HCT116 (cell line): ENCODE results near the gene PSMD2. TPM values are rescaled to one million over a fixed set of nuclear protein-coding genes. Genes with fewer than 3 reads are reported as not detected.

Experiments used
- ATAC-seq: fragments of 200-7000 bp; cut with Tn5 transposase; 2 replicates; pipeline ENCODE4 v1.9.1; 2020; ENCODE audit warnings: mild to moderate bottlenecking, moderate library complexity
- BruUV-seq: library from RNA; stranded (reverse); fragments of 400-500 nt; replicated peaks from 2 replicates; lab custom pipeline; 2021; lab: Mats Ljungman, UMichigan
- CTCF ChIA-PET: fragments of 300-600 bp; sonication (Branson Sonifier 250); formaldehyde crosslinking; loops from one replicate; lab custom pipeline; 2021; ENCODE audit warnings: antibody characterized with exemption; lab: Charles Lee
- POLR2A ChIA-PET: fragments of 300-600, 350-600 bp; sonication (Branson Sonifier 250); formaldehyde crosslinking; loops from one replicate; lab custom pipeline; 2021; ENCODE audit warnings: antibody characterized with exemption; lab: Charles Lee
- RAD21 ChIA-PET, 2 experiments: fragments of 300-600 bp; sonication (Branson Sonifier 250); formaldehyde crosslinking; loops; one replicate each; lab custom pipeline; 2023; ENCODE audit warnings: low total read pairs in 2 of 2; ENCODE audit not compliant: uncharacterized antibody in 2 of 2, unreplicated experiment in 2 of 2, low non-redundant PET in 1 of 2; lab: Charles Lee
- DNase-seq: peaks from one replicate; pipeline ENCODE4 v3.0.0-alpha.2; 2010; ENCODE audit warnings: low read depth, low spot score
- H2AFZ ChIP-seq: fragments of 200-600 bp; shearing (Covaris generic), sonication (generic); 2 replicates; pipeline ENCODE4 v1.6.1; 2017; ENCODE audit warnings: low read depth, mixed run types, mixed read lengths, antibody characterized with exemption, low read length; ENCODE audit not compliant: poor library complexity, severe bottlenecking
- H3K27ac ChIP-seq: 2 replicates; pipeline ENCODE4 v1.5.1; 2012; ENCODE audit warnings: low read depth, low read length
- H3K27me3 ChIP-seq: fragments of 200-600 bp; sonication (generic); 2 replicates; pipeline ENCODE4 v1.6.1; 2016; ENCODE audit warnings: mixed run types, low read length, mixed read lengths; ENCODE audit not compliant: insufficient read depth
- H3K36me3 ChIP-seq, 2 experiments: fragments of 200-500 bp in 1 of 2; fragments of 200-600 bp in 1 of 2; sonication (Bioruptor generic) in 1 of 2; sonication (generic) in 1 of 2; 2 replicates each; pipeline versions ENCODE4 v1.5.1 to v1.6.1; 2014 to 2016; ENCODE audit warnings: low read length in 2 of 2, inconsistent platforms in 1 of 2, mixed read lengths in 1 of 2, mixed run types in 1 of 2; ENCODE audit not compliant: insufficient read depth in 2 of 2, control insufficient read depth in 1 of 2
- H3K4me1 ChIP-seq, 2 experiments: fragments of 200-600 bp in 1 of 2; sonication (generic) in 1 of 2; 2 replicates each; pipeline versions ENCODE4 v1.5.1 to v1.6.1; 2012 to 2017; ENCODE audit warnings: low read length in 2 of 2, inconsistent platforms in 1 of 2, mild to moderate bottlenecking in 1 of 2, mixed read lengths in 1 of 2, mixed run types in 1 of 2, moderate library complexity in 1 of 2; ENCODE audit not compliant: insufficient read depth in 2 of 2, control insufficient read depth in 1 of 2
- H3K4me2 ChIP-seq: fragments of 200-600 bp; sonication (generic); 2 replicates; pipeline ENCODE4 v1.6.1; 2017; ENCODE audit warnings: mixed run types, low read length, mixed read lengths
- H3K4me3 ChIP-seq, 2 experiments: fragments of 200-600 bp in 1 of 2; sonication (generic) in 1 of 2; replicated peaks in 1 of 2; 2 replicates each; pipeline ENCODE4 v1.5.1; 2011 to 2016; ENCODE audit warnings: low read length in 2 of 2, control low read depth in 1 of 2, low read depth in 1 of 2, mild to moderate bottlenecking in 1 of 2, mixed read lengths in 1 of 2, mixed run types in 1 of 2
- H3K79me2 ChIP-seq: fragments of 200-600 bp; sonication (generic); 2 replicates; pipeline ENCODE4 v1.6.1; 2017; ENCODE audit warnings: mild to moderate bottlenecking, mixed run types, low read length, moderate library complexity, mixed read lengths; ENCODE audit not compliant: insufficient read depth
- H3K9ac ChIP-seq: fragments of 200-600 bp; sonication (generic); 2 replicates; pipeline ENCODE4 v1.6.1; 2016; ENCODE audit warnings: low read length, mixed read lengths
- H3K9me2 ChIP-seq: fragments of 200-600 bp; sonication (generic), shearing (Covaris generic); 2 replicates; pipeline ENCODE4 v1.6.1; 2017; ENCODE audit warnings: mixed run types, mild to moderate bottlenecking, moderate library complexity; ENCODE audit not compliant: insufficient read depth
- H3K9me3 ChIP-seq, 2 experiments: fragments of 200-500 bp in 1 of 2; fragments of 200-600 bp in 1 of 2; sonication (Bioruptor generic) in 1 of 2; sonication (generic) in 1 of 2; 2 replicates each; pipeline ENCODE4 v1.6.1; 2014 to 2017; ENCODE audit warnings: low read length in 2 of 2, mixed read lengths in 2 of 2, inconsistent platforms in 1 of 2, low read depth in 1 of 2, mild to moderate bottlenecking in 1 of 2, mixed run types in 1 of 2, moderate library complexity in 1 of 2; ENCODE audit not compliant: control insufficient read depth in 1 of 2, insufficient read depth in 1 of 2
- H4K20me1 ChIP-seq: fragments of 200-600 bp; sonication (generic), shearing (Covaris generic); 2 replicates; pipeline ENCODE4 v1.6.1; 2017; ENCODE audit warnings: mixed run types, mild to moderate bottlenecking, moderate library complexity; ENCODE audit not compliant: insufficient read depth
- CTCF ChIP-seq, 3 experiments: fragments of 200-600 bp in 1 of 3; sonication (generic) in 1 of 3; IDR thresholded peaks in 2 of 3; conservative IDR thresholded peaks in 1 of 3; 2 replicates each; pipeline ENCODE4 v1.5.1; 2012 to 2017; ENCODE audit warnings: low read depth in 2 of 3, low read length in 2 of 3, antibody characterized with exemption in 1 of 3, borderline replicate concordance in 1 of 3, control low read depth in 1 of 3, mild to moderate bottlenecking in 1 of 3, mixed read lengths in 1 of 3, mixed run types in 1 of 3, moderate library complexity in 1 of 3; ENCODE audit not compliant: insufficient read depth in 1 of 3
- EGR1 ChIP-seq: IDR thresholded peaks from 2 replicates; pipeline ENCODE4 v1.6.1; 2012; ENCODE audit warnings: low read depth
- ELF1 ChIP-seq: IDR thresholded peaks from 2 replicates; pipeline ENCODE4 v1.6.1; 2012; ENCODE audit warnings: low read depth, borderline replicate concordance
- JUND ChIP-seq: IDR thresholded peaks from 2 replicates; pipeline ENCODE4 v1.6.1; 2012
- POLR2A ChIP-seq: IDR thresholded peaks from 2 replicates; pipeline ENCODE4 v1.7.0; 2011; ENCODE audit warnings: borderline replicate concordance; ENCODE audit not compliant: insufficient read depth, insufficient read length; ENCODE audit errors: extremely low read depth
- REST ChIP-seq: IDR thresholded peaks from 2 replicates; pipeline ENCODE4 v1.6.1; 2012; ENCODE audit warnings: low read depth
- SIN3A ChIP-seq: IDR thresholded peaks from 2 replicates; pipeline ENCODE4 v1.6.1; 2012; ENCODE audit warnings: low read depth
- SP1 ChIP-seq: IDR thresholded peaks from 2 replicates; pipeline ENCODE4 v1.6.1; 2012; ENCODE audit warnings: low read depth
- SRF ChIP-seq: IDR thresholded peaks from 2 replicates; pipeline ENCODE4 v1.6.1; 2012; ENCODE audit warnings: low read depth
- TCF7L2 ChIP-seq: IDR thresholded peaks from 2 replicates; pipeline ENCODE4 v1.7.0; 2011; ENCODE audit warnings: borderline replicate concordance, inconsistent platforms; ENCODE audit not compliant: insufficient read depth, insufficient read length; ENCODE audit errors: extremely low read depth
- YY1 ChIP-seq: IDR thresholded peaks from 2 replicates; pipeline ENCODE4 v1.6.1; 2011; ENCODE audit warnings: low read length, low read depth, moderate library complexity, mild to moderate bottlenecking; ENCODE audit not compliant: insufficient replicate concordance; ENCODE audit errors: extremely low read depth
- intact Hi-C: fragments of 100-400 bp; cut with micrococcal nuclease; formaldehyde crosslinking; loops from 2 replicates; pipeline ENCODE4 v1.10.0; 2022
- total RNA-seq: library from RNA; stranded (reverse); gene quantifications from one replicate; pipeline ENCODE4 v1.2.1, GENCODE V29; 2021; ENCODE audit not compliant: unreplicated experiment
- TF ChIP-seq, protein P1 (sequence below): IDR thresholded peaks from 2 replicates; pipeline ENCODE4 v1.6.1; 2012
- TF ChIP-seq, protein P2 (sequence below): IDR thresholded peaks from 2 replicates; pipeline ENCODE4 v1.6.1; 2011; ENCODE audit warnings: mild to moderate bottlenecking, low read length, moderate library complexity; ENCODE audit not compliant: insufficient replicate concordance; ENCODE audit errors: extremely low read depth

PSMD2 gene
- total RNA-seq, 1 experiment from 2014 or later: 402 TPM

DNA sequence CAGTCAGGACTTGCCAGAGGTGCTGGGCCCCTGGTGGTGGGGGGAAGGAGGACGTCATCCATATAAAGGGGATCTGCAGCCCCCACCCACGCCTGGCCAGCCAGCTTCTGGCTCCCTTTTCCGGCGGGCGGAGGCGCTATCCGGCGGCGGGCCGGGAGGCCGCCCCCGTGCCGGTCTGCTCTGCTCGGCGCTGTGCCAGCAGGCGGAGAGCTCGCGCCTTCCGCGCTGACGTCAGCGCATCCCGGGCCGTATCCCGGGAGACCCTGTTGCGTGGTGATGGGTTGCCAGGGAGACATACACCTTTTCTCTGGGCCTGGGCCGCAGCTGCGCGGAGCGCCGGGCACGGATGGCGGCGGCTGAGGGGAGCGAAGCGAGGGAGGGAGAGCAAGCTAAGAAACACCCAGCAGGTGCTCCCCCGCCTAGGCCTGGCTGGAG lies 39.5 kb downstream of the PSMD2 start:
- ATAC-seq (no peak), DNase-seq (no peak)
- TF ChIP-seq SRF (no peak), SP1 (no peak), ELF1 (no peak), JUND (no peak), TCF7L2 (no peak), SIN3A (no peak), EGR1 (no peak), YY1 (no peak), POLR2A (no peak), CTCF (IDR thresholded peaks at IDR 0.05 in 2 of 3, conservative IDR thresholded peaks at IDR 0.05 in 1 of 3; ENCODE audit: borderline replicate concordance in 1 of 3, insufficient read depth in 1 of 3, low read depth in 2 of 3, low read length in 2 of 3) (no peak), REST (no peak)
- TF ChIP-seq, protein P1, sequence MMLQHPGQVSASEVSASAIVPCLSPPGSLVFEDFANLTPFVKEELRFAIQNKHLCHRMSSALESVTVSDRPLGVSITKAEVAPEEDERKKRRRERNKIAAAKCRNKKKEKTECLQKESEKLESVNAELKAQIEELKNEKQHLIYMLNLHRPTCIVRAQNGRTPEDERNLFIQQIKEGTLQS: no peak
- TF ChIP-seq, protein P2, sequence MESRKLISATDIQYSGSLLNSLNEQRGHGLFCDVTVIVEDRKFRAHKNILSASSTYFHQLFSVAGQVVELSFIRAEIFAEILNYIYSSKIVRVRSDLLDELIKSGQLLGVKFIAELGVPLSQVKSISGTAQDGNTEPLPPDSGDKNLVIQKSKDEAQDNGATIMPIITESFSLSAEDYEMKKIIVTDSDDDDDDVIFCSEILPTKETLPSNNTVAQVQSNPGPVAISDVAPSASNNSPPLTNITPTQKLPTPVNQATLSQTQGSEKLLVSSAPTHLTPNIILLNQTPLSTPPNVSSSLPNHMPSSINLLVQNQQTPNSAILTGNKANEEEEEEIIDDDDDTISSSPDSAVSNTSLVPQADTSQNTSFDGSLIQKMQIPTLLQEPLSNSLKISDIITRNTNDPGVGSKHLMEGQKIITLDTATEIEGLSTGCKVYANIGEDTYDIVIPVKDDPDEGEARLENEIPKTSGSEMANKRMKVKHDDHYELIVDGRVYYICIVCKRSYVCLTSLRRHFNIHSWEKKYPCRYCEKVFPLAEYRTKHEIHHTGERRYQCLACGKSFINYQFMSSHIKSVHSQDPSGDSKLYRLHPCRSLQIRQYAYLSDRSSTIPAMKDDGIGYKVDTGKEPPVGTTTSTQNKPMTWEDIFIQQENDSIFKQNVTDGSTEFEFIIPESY: no peak
- H3K27ac ChIP-seq: no peak overlapping the region
- H3K4me1 ChIP-seq: peaks cover 2 to 40% of the 10 kb centered on the region in 2 experiments; a peak in 3 of 4 replicates
- no TSS peak for BruUV-seq
- no peaks in the 10 kb centered on the region for H3K27me3 ChIP-seq
- no peak overlapping the region for H3K4me2 ChIP-seq
- peaks cover 23% of the 10 kb centered on the region; the same call in 1 of the 2 replicates for H3K79me2 ChIP-seq
- CTCF ChIA-PET: no interaction called here
- H3K9ac ChIP-seq: no peak overlapping the region
- H3K9me2 ChIP-seq: no peaks in the 10 kb centered on the region
- peaks cover 17% of the 10 kb centered on the region; the same call in 1 of the 2 replicates for H4K20me1 ChIP-seq
- no peak overlapping the region for H3K4me3 ChIP-seq
- POLR2A ChIA-PET: no interaction called here
- no peak overlapping the region for H2AFZ ChIP-seq
- RAD21 ChIA-PET: no interaction called here
- H3K36me3 ChIP-seq: peaks cover 15 to 18% of the 10 kb centered on the region in 2 experiments; a peak in 3 of 4 replicates
- H3K9me3 ChIP-seq: no peaks in the 10 kb centered on the region
- intact Hi-C loops: no loop called here
